ENCODE measurements around the gene MZT1. TPM values are rescaled to one million over a fixed set of nuclear protein-coding genes. Genes with fewer than 3 reads are reported as not detected.

The MZT1 gene
- total and polyA plus RNA-seq, 2 experiments from 2014 or later: 35.0 to 52.3 TPM

- Mint-ChIP-seq H3K9me3 (no peaks in the 10 kb centered on the region), H3K27ac (no peak overlapping the region), H3K4me1 (no peaks in the 10 kb centered on the region), H3K4me3 (no peak overlapping the region), H3K27me3 (ENCODE audit: insufficient read depth, low read depth, poor library complexity) (no peaks in the 10 kb centered on the region), H3K36me3 (ENCODE audit: low read depth) (peaks cover 64% of the 10 kb centered on the region)
- no peaks in the 10 kb centered on the region for H3K27me3 ChIP-seq (ENCODE audit: insufficient read depth)
- H2AFZ ChIP-seq: no peak overlapping the region
- 0 out of 2 replicates have a peak, but pooled peaks cover 5% of the 10 kb centered on the region for H4K20me1 ChIP-seq (replicated peaks; ENCODE audit: insufficient read depth)
- no peak overlapping the region for H3K4me2 ChIP-seq
- no peaks in the 10 kb centered on the region for H3K79me2 ChIP-seq (replicated peaks; ENCODE audit: insufficient read depth)
- TF ChIP-seq STAT1 (IDR thresholded peaks at IDR 0.05; ENCODE audit: unreplicated experiment): no peak
- no peak for TF ChIP-seq NANOG (IDR thresholded peaks at IDR 0.05; ENCODE audit: borderline replicate concordance)
- TF ChIP-seq EZH2 (IDR thresholded peaks at IDR 0.05; ENCODE audit: low read depth, unreplicated experiment): no peak
- no peak for TF ChIP-seq CREB1 (CRISPR knock-in tag; IDR thresholded peaks at IDR 0.05; ENCODE audit: low read depth)
- no peak for TF ChIP-seq REST (IDR thresholded peaks at IDR 0.05; ENCODE audit: unreplicated experiment)
- no peak for TF ChIP-seq ZNF462 (CRISPR knock-in tag; IDR thresholded peaks at IDR 0.05)
- no peak for TF ChIP-seq POLR2AphosphoS5 (IDR thresholded peaks at IDR 0.05; ENCODE audit: low read depth)
- TF ChIP-seq ZNF114 (CRISPR knock-in tag; IDR thresholded peaks at IDR 0.05): no peak
- TF ChIP-seq ZNF331 (CRISPR knock-in tag; IDR thresholded peaks at IDR 0.05; ENCODE audit: low read depth): no peak
- no peak for TF ChIP-seq JUNB (IDR thresholded peaks at IDR 0.05; ENCODE audit: unreplicated experiment)
- no peak for TF ChIP-seq ETS1 (IDR thresholded peaks at IDR 0.05)
- TF ChIP-seq EZH2phosphoT487 (IDR thresholded peaks at IDR 0.05; ENCODE audit: unreplicated experiment): no peak
- no peak for TF ChIP-seq CTCF (conservative IDR thresholded peaks at IDR 0.05; ENCODE audit: low read depth in 2 of 2)
- no peaks in the 10 kb centered on the region for H3K4me1 ChIP-seq (ENCODE audit: insufficient read depth)
- no peak overlapping the region for H3K4me3 ChIP-seq
- no peak overlapping the region for H3K27ac ChIP-seq (ENCODE audit: low read depth)
- no peaks in the 10 kb centered on the region for H3K9me2 ChIP-seq (ENCODE audit: insufficient read depth)
- H3F3A ChIP-seq (replicated peaks; ENCODE audit: low read depth): no peaks in the 10 kb centered on the region
- DNase-seq (ENCODE audit: low spot score) (no peak), ATAC-seq (no peak)
- peaks cover 34% of the 10 kb centered on the region for H3K36me3 ChIP-seq (ENCODE audit: insufficient read depth)
Measured at GRCh38 chr13:72751220-72751619, 23.8 kb upstream of the MZT1 start.

Data from GM23338 (cell line).